ENCODE data around the gene PPP1R9A.

Gene PPP1R9A

DNA sequence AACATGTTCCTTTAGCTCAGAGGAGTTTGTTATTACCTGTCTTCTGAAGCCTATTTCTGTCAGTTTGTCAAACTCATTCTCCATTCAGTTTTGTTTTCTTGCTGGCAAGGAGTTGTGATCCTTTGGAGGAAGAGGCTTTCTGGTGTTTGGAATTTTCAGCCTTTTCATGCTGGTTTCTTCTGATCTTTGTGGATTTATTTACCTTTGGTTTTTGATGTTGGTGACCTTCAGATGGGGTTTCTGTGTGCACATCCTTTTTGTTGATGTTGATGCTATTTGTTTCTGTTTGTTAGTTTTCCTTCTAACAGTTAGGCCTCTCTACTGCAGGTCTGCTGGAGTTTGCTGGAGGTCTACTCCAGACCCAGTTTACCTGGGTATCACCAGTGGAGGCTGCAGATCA, 118.6 kb downstream of the PPP1R9A start:
- H3K4me3 ChIP-seq (ENCODE audit: low read length) = no peak overlapping the region
- H3K4me1 ChIP-seq (ENCODE audit: control insufficient read depth, insufficient read depth, low read length) = peaks cover 14% of the 10 kb centered on the region
- H3K9me3 ChIP-seq (ENCODE audit: control insufficient read depth, low read length) = no peaks in the 10 kb centered on the region
- no peaks in the 10 kb centered on the region for H3K27me3 ChIP-seq (ENCODE audit: control insufficient read depth, insufficient read depth, low read length)
- no peak overlapping the region for H3K9ac ChIP-seq (ENCODE audit: low read length)
- no peaks in the 10 kb centered on the region for H3K36me3 ChIP-seq (ENCODE audit: control insufficient read depth, insufficient read depth, low read length)

DNA sequence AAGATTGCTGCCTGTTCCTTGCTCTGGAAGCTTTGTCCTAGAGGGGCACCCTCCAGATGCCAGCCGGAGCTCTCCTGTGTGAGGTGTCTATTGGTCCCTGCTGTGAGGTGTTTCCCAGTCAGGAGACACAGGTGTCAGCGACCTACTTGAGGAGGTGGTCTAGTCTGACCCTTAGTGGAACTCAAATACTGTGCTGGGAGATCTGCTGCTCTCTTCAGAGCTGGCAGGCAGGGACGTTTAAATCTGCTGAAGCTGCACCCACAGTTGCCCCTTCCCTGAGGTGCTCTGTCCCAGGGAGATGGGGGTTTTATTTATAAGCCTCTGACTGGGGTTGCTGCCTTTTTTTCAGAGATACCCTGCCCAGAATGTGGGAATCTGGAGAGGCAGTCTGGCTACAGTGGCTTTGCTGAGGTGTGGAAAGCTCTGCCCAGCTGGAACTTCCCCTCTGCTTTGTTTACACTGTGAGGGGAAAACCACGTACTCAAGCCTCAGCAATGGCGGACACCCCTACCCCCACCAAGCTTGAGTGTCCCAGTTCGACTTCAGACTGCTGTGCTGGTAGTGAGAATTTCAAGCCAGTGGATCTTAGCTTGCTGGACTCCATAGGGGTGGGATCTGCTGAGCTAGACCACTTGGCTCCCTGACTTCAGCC, 119.2 kb downstream of the PPP1R9A start:
- H3K9ac ChIP-seq (ENCODE audit: low read length) = no peak overlapping the region
- H3K4me3 ChIP-seq (ENCODE audit: low read length) = no peak overlapping the region
- H3K36me3 ChIP-seq (ENCODE audit: control insufficient read depth, insufficient read depth, low read length) = no peaks in the 10 kb centered on the region
- no peaks in the 10 kb centered on the region for H3K27me3 ChIP-seq (ENCODE audit: control insufficient read depth, insufficient read depth, low read length)
- no peaks in the 10 kb centered on the region for H3K9me3 ChIP-seq (ENCODE audit: control insufficient read depth, low read length)
- peaks cover 14% of the 10 kb centered on the region for H3K4me1 ChIP-seq (ENCODE audit: control insufficient read depth, insufficient read depth, low read length)

DNA sequence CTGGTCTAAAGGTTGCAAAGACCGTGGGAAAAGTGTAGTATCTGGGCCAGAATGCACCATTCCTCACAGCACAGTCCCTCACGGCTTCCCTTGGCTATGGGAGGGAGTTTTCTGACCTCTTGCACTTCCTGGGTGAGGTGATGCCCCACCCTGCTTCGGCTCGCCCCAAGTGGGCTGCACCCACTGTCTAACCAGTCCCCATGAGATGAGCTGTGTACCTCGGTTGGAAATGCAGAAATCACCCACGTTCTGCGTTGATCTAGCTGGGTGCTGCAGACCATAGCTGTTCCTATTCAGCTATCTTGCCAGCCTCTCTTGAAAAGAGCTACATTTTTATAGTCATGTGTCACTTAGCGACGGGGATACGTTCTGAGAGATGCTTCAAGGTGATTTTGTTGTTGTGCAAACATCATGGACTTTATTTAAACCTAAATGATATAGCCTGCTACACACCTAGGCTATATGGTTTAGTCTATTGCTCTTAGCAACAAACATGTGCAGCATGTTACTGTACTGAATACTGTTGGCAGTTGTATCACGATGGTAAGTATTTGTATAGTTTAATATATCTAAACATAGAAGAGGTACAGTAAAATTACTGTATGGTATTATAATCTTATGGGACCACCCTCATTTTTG, 120.0 kb downstream of the PPP1R9A start:
- H3K9ac ChIP-seq (ENCODE audit: low read length) = no peak overlapping the region
- no peaks in the 10 kb centered on the region for H3K9me3 ChIP-seq (ENCODE audit: control insufficient read depth, low read length)
- H3K4me1 ChIP-seq (ENCODE audit: control insufficient read depth, insufficient read depth, low read length) = peaks cover 14% of the 10 kb centered on the region
- no peak overlapping the region for H3K4me3 ChIP-seq (ENCODE audit: low read length)
- no peaks in the 10 kb centered on the region for H3K27me3 ChIP-seq (ENCODE audit: control insufficient read depth, insufficient read depth, low read length)
- no peaks in the 10 kb centered on the region for H3K36me3 ChIP-seq (ENCODE audit: control insufficient read depth, insufficient read depth, low read length)

DNA sequence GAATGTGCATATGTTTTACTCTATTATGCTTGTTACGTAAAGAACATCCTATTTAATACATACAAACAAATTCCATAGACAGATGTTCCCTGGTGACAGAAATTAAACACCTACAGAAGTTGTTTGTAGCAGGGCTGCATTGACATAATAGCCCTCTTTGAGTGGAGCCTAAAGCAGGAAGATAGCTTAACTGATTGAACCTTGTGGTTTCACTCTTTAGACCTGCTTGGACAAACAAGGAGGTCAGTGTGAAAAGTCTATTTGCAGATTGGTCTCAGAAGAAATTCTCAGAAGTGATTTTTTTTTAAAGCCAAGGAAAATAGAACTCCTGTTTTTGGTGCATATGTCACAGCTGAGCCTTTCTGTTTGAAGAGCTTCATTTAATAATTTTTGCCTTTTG, 121.3 kb downstream of the PPP1R9A start:
- Histone ChIP-seq H3K27me3 (ENCODE audit: control insufficient read depth, insufficient read depth, low read length) (no peaks in the 10 kb centered on the region), H3K4me1 (ENCODE audit: control insufficient read depth, insufficient read depth, low read length) (peaks cover 14% of the 10 kb centered on the region), H3K36me3 (ENCODE audit: control insufficient read depth, insufficient read depth, low read length) (no peaks in the 10 kb centered on the region), H3K9ac (ENCODE audit: low read length) (no peak overlapping the region), H3K9me3 (ENCODE audit: control insufficient read depth, low read length) (no peaks in the 10 kb centered on the region), H3K4me3 (ENCODE audit: low read length) (no peak overlapping the region)

DNA sequence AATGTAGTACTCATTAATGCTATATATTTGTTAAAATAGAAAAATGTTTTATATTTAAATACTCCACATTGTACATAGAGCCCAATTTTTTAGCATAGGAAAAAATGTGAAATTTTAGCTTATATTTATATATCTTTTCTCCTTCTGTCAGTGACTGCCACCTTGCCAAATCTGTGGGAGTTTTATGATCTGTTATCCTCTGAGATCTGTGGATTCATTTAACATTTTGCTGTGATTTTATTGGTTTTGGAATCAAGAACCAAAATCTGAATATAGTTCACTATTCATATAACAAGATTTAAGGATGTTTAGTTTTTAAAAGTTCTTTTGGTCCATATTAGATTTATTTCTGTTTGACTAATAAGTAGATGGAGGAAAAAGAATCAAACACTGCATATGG, 127.9 kb downstream of the PPP1R9A start:
- Histone ChIP-seq H3K4me1 (ENCODE audit: control insufficient read depth, insufficient read depth, low read length) (no peaks in the 10 kb centered on the region), H3K27me3 (ENCODE audit: control insufficient read depth, insufficient read depth, low read length) (no peaks in the 10 kb centered on the region), H3K9me3 (ENCODE audit: control insufficient read depth, low read length) (no peaks in the 10 kb centered on the region), H3K9ac (ENCODE audit: low read length) (no peak overlapping the region), H3K4me3 (ENCODE audit: low read length) (no peak overlapping the region), H3K36me3 (ENCODE audit: control insufficient read depth, insufficient read depth, low read length) (no peaks in the 10 kb centered on the region)

DNA sequence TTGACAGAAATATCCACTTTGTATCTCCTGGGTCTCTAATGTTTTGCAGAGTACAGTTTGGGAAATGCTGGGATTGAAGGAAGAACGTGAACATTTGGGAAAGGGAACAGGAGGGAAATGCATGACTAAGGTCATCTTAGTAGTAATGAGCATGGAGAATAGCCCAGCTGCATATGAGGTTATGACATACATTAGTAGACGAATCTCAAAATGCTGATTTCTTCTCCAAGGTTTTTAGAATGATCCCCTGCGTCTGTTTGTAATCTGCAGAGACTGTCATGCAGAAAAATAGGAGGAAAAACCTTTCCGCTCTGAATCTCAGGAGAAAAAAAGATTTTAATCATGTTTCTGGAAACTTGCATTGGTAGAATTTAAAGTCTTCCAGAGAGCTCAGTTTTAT, 133.6 kb downstream of the PPP1R9A start:
- no peaks in the 10 kb centered on the region for H3K9me3 ChIP-seq (ENCODE audit: control insufficient read depth, low read length)
- no peaks in the 10 kb centered on the region for H3K4me1 ChIP-seq (ENCODE audit: control insufficient read depth, insufficient read depth, low read length)
- H3K27me3 ChIP-seq (ENCODE audit: control insufficient read depth, insufficient read depth, low read length) = no peaks in the 10 kb centered on the region
- H3K36me3 ChIP-seq (ENCODE audit: control insufficient read depth, insufficient read depth, low read length) = no peaks in the 10 kb centered on the region
- H3K4me3 ChIP-seq (ENCODE audit: low read length) = no peak overlapping the region
- H3K9ac ChIP-seq (ENCODE audit: low read length) = no peak overlapping the region

DNA sequence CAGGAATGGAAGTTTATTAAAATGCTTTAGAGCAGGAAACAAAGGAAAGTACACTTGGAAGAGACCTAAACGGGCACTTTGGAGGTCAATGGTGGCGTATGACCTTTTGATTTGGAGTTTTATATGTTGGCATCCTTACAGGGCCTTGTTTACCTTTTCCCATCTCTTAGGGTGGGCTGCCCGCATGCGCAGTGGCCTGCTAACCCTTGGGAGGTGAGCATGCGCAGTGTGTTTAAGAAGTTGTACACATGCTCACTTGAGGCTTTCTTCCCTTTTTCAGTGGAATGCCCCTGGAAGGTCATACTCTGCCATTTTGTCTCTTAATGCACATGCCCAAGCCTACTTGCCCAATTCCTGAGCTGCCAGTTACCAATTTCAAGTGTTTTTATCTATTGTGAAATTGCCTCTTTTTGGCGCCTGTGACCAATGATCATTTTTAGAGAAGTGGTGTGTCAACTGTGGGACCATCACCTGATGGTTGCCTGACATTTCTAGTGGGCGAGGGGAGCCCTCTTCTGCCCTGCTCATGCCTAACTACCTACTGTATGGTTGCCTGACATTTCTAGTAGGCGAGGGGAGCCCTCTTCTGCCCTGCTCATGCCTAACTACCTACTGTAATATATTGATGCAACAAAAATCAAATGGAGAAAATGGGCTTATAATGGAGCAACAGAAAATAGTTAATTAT, 138.0 kb downstream of the PPP1R9A start:
- H3K4me3 ChIP-seq (ENCODE audit: low read length) = no peak overlapping the region
- no peaks in the 10 kb centered on the region for H3K36me3 ChIP-seq (ENCODE audit: control insufficient read depth, insufficient read depth, low read length)
- H3K4me1 ChIP-seq (ENCODE audit: control insufficient read depth, insufficient read depth, low read length) = peaks cover 5% of the 10 kb centered on the region
- H3K27me3 ChIP-seq (ENCODE audit: control insufficient read depth, insufficient read depth, low read length) = no peaks in the 10 kb centered on the region
- no peaks in the 10 kb centered on the region for H3K9me3 ChIP-seq (ENCODE audit: control insufficient read depth, low read length)
- no peak overlapping the region for H3K9ac ChIP-seq (ENCODE audit: low read length)

DNA sequence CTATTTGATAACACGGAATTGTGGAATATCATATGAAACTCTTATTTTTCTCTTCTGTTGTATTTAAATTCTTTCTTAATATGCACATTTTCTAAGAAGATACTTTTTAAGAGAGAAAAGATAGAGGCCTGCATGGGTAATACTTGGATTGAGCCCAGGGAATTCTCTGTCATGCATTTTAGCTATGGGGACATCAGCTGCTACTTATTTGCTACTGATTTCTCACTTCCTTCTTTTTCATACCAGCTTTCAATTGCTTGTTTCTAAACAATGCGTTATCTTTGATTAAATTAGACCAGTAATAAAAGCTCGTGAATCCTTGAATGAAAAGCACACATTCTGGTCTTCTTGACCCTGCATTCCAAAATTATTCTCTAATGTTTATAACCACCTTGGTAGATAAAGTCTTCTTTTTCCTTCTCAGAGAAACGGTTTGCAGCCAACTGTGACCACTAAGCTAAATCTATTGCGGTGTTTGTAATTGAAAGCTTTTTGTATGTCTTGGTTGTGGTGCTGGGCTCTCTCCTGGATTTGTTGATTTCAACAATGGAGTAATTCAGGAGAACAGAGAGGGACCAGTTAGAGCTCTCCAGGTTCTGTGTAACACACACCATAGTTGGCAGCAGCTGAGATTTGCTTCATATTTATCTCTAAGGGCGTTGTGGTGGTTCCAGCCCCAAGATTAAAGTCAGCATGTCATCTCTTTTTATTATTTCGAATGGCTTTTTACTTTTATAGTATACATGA, 139.3 kb downstream of the PPP1R9A start:
- Histone ChIP-seq H3K9ac (ENCODE audit: low read length) (no peak overlapping the region), H3K4me1 (ENCODE audit: control insufficient read depth, insufficient read depth, low read length) (peaks cover 5% of the 10 kb centered on the region), H3K36me3 (ENCODE audit: control insufficient read depth, insufficient read depth, low read length) (no peaks in the 10 kb centered on the region), H3K4me3 (ENCODE audit: low read length) (no peak overlapping the region), H3K9me3 (ENCODE audit: control insufficient read depth, low read length) (no peaks in the 10 kb centered on the region), H3K27me3 (ENCODE audit: control insufficient read depth, insufficient read depth, low read length) (no peaks in the 10 kb centered on the region)

DNA sequence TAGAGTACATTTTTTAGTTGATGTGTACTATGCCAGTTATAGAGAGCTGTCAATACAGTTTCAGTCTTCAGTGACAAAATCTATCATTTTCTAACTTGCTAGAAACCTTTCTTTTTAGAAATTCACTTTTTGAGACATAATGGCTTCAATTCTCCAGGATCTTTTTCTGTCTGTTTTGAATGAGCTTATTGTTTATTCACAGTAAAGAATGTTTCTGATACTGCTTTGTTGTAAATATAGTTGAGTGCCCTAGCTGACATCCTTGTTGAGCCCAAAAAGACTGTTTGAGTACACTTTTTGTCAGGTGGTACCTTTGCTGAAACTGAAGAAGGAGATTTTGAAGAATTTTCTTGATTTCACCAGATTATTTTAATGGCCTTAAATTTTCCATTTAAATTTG, 139.9 kb downstream of the PPP1R9A start:
- peaks cover 5% of the 10 kb centered on the region for H3K4me1 ChIP-seq (ENCODE audit: control insufficient read depth, insufficient read depth, low read length)
- H3K4me3 ChIP-seq (ENCODE audit: low read length) = no peak overlapping the region
- no peaks in the 10 kb centered on the region for H3K36me3 ChIP-seq (ENCODE audit: control insufficient read depth, insufficient read depth, low read length)
- H3K27me3 ChIP-seq (ENCODE audit: control insufficient read depth, insufficient read depth, low read length) = no peaks in the 10 kb centered on the region
- no peak overlapping the region for H3K9ac ChIP-seq (ENCODE audit: low read length)
- H3K9me3 ChIP-seq (ENCODE audit: control insufficient read depth, low read length) = no peaks in the 10 kb centered on the region

DNA sequence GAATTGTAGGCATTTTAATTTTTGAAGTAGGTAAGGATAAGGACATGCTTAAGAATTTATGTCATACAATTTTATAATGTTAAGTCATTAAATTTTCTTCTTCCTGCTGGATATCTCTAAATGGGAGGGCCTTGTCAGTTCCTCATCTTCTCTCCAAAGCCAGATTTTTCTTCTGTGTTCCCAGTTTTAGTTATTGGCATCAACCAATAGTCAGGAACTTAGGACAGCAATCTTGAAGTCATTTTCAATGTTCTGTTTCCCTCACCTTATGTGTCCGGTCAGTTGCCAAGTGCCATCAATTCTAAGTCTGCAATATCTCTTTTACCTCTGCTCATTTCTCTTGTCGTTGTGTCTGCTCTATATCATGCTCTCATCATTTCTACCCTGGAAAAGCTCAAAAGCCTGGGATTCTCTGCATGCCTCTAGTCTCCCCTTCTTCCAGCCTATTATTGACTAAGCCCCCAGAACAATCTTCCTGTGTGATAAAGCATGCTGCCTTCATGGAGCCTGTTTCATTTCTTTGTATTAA, 145.2 kb downstream of the PPP1R9A start:
- H3K36me3 ChIP-seq (ENCODE audit: control insufficient read depth, insufficient read depth, low read length) = no peaks in the 10 kb centered on the region
- no peak overlapping the region for H3K9ac ChIP-seq (ENCODE audit: low read length)
- no peaks in the 10 kb centered on the region for H3K9me3 ChIP-seq (ENCODE audit: control insufficient read depth, low read length)
- no peaks in the 10 kb centered on the region for H3K27me3 ChIP-seq (ENCODE audit: control insufficient read depth, insufficient read depth, low read length)
- no peak overlapping the region for H3K4me3 ChIP-seq (ENCODE audit: low read length)
- no peaks in the 10 kb centered on the region for H3K4me1 ChIP-seq (ENCODE audit: control insufficient read depth, insufficient read depth, low read length)

DNA sequence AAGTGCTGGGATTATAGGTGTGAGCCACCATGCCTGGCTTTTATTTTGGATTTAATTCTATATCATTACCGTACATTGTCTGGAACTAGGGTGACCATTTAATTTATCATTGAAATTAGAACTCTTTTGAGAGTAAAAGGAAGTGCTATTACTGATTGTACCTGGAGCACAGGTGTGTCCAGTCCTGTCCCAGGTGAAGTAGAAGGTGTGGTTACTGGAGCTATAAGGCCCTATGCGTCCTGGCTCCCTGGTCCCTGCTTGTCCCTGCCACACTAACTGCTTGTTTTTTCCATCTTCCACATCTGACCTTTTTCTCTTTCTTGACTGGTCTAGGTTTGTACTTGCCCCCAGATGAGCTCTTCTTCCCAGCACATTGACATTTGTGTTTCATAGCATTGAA, 147.0 kb downstream of the PPP1R9A start:
- Histone ChIP-seq H3K36me3 (ENCODE audit: control insufficient read depth, insufficient read depth, low read length) (no peaks in the 10 kb centered on the region), H3K4me1 (ENCODE audit: control insufficient read depth, insufficient read depth, low read length) (no peaks in the 10 kb centered on the region), H3K27me3 (ENCODE audit: control insufficient read depth, insufficient read depth, low read length) (no peaks in the 10 kb centered on the region), H3K4me3 (ENCODE audit: low read length) (no peak overlapping the region), H3K9ac (ENCODE audit: low read length) (no peak overlapping the region), H3K9me3 (ENCODE audit: control insufficient read depth, low read length) (no peaks in the 10 kb centered on the region)

DNA sequence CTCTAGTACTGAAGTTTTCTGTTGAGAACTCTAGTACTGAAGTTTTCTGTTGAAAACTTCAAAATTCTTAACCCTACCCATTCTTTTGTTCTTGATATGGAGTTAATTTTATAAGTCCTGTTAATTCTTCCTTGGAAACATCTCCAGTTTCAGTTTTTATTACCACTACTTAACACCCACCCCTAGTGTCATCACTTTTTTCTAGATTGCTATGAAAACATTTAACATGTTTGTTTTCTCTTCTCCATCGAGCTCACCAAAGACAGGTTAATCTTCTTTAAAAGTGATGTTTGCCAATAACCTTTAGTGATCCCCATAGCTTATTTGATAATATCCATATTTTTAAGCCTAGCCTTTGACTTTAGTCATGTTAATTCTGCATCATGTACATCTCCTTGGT, 147.9 kb downstream of the PPP1R9A start:
- Histone ChIP-seq H3K27me3 (ENCODE audit: control insufficient read depth, insufficient read depth, low read length) (no peaks in the 10 kb centered on the region), H3K9ac (ENCODE audit: low read length) (no peak overlapping the region)

More for the DNA sequence above, 147.9 kb downstream of the PPP1R9A start:
- H3K4me1 ChIP-seq (ENCODE audit: control insufficient read depth, insufficient read depth, low read length) = no peaks in the 10 kb centered on the region
- no peaks in the 10 kb centered on the region for H3K36me3 ChIP-seq (ENCODE audit: control insufficient read depth, insufficient read depth, low read length)
- H3K9me3 ChIP-seq (ENCODE audit: control insufficient read depth, low read length) = no peaks in the 10 kb centered on the region
- H3K4me3 ChIP-seq (ENCODE audit: low read length) = no peak overlapping the region
